ENCODE data around the gene ACVR1. TPM values are rescaled to one million over a fixed set of nuclear protein-coding genes. Genes with fewer than 3 reads are reported as not detected.

Gene ACVR1
- polyA plus RNA-seq, 1 of the 3 experiments (the other 2 are of a cell fraction) = 22.4 TPM

DNA sequence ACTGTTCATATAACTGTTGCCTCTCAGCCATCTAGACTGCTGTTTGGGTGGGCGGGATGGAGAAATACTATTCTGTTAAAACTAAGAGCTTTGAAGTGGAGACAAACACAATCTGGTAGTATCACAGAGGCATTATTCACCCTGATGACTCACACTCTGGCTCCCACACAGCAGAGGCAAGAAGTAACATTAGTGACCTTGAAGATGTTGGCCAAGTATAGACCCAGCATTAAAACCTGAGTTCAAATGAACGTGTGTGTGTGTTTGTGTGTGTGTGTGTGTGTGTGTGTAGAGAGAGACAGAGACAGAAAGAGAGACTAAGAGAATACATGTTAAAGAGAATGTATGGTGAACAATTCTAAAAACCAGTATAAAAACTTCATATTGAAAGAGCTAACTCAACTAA is 22.5 kb upstream of the ACVR1 start (continued):
- TF ChIP-seq TEAD4 (IDR thresholded peaks at IDR 0.05; ENCODE audit: borderline replicate concordance, insufficient read depth) = no peak
- TF ChIP-seq, protein P1, sequence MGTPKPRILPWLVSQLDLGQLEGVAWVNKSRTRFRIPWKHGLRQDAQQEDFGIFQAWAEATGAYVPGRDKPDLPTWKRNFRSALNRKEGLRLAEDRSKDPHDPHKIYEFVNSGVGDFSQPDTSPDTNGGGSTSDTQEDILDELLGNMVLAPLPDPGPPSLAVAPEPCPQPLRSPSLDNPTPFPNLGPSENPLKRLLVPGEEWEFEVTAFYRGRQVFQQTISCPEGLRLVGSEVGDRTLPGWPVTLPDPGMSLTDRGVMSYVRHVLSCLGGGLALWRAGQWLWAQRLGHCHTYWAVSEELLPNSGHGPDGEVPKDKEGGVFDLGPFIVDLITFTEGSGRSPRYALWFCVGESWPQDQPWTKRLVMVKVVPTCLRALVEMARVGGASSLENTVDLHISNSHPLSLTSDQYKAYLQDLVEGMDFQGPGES (IDR thresholded peaks at IDR 0.05; ENCODE audit: low read depth, low read length) = no peak
- TF ChIP-seq, protein P2, sequence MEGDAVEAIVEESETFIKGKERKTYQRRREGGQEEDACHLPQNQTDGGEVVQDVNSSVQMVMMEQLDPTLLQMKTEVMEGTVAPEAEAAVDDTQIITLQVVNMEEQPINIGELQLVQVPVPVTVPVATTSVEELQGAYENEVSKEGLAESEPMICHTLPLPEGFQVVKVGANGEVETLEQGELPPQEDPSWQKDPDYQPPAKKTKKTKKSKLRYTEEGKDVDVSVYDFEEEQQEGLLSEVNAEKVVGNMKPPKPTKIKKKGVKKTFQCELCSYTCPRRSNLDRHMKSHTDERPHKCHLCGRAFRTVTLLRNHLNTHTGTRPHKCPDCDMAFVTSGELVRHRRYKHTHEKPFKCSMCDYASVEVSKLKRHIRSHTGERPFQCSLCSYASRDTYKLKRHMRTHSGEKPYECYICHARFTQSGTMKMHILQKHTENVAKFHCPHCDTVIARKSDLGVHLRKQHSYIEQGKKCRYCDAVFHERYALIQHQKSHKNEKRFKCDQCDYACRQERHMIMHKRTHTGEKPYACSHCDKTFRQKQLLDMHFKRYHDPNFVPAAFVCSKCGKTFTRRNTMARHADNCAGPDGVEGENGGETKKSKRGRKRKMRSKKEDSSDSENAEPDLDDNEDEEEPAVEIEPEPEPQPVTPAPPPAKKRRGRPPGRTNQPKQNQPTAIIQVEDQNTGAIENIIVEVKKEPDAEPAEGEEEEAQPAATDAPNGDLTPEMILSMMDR (IDR thresholded peaks at IDR 0.05) = no peak

DNA sequence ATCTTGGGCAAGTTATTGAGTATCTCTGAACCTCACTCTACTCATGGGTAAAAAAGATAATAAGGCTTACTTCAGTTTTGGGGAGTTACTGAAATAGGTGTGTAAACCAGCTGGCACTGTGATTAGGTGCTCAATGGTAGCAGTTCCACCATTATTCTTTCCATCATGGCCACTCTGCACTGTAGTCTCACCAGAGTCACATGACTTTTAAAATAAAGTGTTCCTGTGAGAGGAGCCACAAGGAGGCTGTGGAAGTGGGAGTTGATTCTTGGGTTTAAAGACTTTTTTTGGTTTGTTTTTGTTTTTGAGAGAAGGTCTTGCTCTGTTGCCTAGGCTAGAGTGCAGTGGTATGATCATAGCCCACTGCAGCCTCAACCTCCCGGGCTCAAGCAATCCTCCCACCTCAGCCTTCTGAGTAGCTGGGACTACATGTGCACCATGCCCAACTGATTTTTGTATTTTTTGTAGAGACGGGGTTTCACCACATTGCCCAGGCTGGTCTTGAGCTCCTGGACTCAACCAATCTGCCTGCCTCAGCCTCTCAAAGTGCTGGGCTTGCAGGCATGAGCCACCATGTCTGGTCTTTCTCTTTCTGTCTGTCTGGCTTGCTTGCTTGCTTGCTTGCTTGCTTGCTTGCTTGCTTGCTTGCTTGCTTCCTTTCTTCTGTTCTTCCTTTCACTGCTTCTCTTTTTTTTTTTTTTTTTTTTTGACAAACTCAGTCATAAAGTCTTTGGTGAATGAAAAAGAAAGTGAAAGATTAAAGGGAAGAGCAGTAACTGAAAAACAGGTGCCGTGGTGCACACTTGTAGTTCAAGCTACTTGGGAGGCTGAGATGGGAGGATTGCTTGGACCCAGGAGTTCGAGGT is 21.2 kb upstream of the ACVR1 start:
- no peaks in the 10 kb centered on the region for H3K79me2 ChIP-seq (ENCODE audit: insufficient read depth)
- no peak for DNase-seq
- TF ChIP-seq, protein P1 (IDR thresholded peaks at IDR 0.05; ENCODE audit: low read depth, low read length) = no peak
- TF ChIP-seq TCF12 (IDR thresholded peaks at IDR 0.05) (no peak), NFIC (IDR thresholded peaks at IDR 0.05; ENCODE audit: borderline replicate concordance) (no peak), SMC3 (IDR thresholded peaks at IDR 0.05; ENCODE audit: low read depth, low read length) (no peak), RAD21 (IDR thresholded peaks at IDR 0.05; ENCODE audit: low read length) (no peak), MXI1 (IDR thresholded peaks at IDR 0.05; ENCODE audit: low read depth, low read length) (no peak), FOSL2 (IDR thresholded peaks at IDR 0.05; ENCODE audit: borderline replicate concordance, low read depth) (no peak), RXRA (IDR thresholded peaks at IDR 0.05; ENCODE audit: borderline replicate concordance, low read depth) (no peak), GABPA (IDR thresholded peaks at IDR 0.05; ENCODE audit: low read depth) (no peak), TAF1 (IDR thresholded peaks at IDR 0.05; ENCODE audit: borderline replicate concordance, low read depth, low read length) (no peak), RCOR1 (IDR thresholded peaks at IDR 0.05; ENCODE audit: low read length) (no peak), FOXJ3 (CRISPR knock-in tag; IDR thresholded peaks at IDR 0.05) (no peak), ELF1 (IDR thresholded peaks at IDR 0.05) (no peak), TEAD4 (IDR thresholded peaks at IDR 0.05; ENCODE audit: borderline replicate concordance, insufficient read depth) (no peak)
- TF ChIP-seq, protein P2 (IDR thresholded peaks at IDR 0.05) = no peak
- TF ChIP-seq, protein P3, sequence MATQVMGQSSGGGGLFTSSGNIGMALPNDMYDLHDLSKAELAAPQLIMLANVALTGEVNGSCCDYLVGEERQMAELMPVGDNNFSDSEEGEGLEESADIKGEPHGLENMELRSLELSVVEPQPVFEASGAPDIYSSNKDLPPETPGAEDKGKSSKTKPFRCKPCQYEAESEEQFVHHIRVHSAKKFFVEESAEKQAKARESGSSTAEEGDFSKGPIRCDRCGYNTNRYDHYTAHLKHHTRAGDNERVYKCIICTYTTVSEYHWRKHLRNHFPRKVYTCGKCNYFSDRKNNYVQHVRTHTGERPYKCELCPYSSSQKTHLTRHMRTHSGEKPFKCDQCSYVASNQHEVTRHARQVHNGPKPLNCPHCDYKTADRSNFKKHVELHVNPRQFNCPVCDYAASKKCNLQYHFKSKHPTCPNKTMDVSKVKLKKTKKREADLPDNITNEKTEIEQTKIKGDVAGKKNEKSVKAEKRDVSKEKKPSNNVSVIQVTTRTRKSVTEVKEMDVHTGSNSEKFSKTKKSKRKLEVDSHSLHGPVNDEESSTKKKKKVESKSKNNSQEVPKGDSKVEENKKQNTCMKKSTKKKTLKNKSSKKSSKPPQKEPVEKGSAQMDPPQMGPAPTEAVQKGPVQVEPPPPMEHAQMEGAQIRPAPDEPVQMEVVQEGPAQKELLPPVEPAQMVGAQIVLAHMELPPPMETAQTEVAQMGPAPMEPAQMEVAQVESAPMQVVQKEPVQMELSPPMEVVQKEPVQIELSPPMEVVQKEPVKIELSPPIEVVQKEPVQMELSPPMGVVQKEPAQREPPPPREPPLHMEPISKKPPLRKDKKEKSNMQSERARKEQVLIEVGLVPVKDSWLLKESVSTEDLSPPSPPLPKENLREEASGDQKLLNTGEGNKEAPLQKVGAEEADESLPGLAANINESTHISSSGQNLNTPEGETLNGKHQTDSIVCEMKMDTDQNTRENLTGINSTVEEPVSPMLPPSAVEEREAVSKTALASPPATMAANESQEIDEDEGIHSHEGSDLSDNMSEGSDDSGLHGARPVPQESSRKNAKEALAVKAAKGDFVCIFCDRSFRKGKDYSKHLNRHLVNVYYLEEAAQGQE (IDR thresholded peaks at IDR 0.05; ENCODE audit: low read depth, low read length) = no peak
- TF ChIP-seq, protein P4, sequence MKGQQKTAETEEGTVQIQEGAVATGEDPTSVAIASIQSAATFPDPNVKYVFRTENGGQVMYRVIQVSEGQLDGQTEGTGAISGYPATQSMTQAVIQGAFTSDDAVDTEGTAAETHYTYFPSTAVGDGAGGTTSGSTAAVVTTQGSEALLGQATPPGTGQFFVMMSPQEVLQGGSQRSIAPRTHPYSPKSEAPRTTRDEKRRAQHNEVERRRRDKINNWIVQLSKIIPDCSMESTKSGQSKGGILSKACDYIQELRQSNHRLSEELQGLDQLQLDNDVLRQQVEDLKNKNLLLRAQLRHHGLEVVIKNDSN (IDR thresholded peaks at IDR 0.05; ENCODE audit: borderline replicate concordance, low read depth) = no peak
- no peak overlapping the region for H2AFZ ChIP-seq (ENCODE audit: low read depth)
- H3F3A ChIP-seq (replicated peaks; ENCODE audit: insufficient read depth) = no peaks in the 10 kb centered on the region
- H3K4me3 ChIP-seq (ENCODE audit: low read depth in 2 of 2, low read length in 1 of 2) = no peak overlapping the region
- no peaks in the 10 kb centered on the region for H3K9me3 ChIP-seq
- 94% methylated on average over 4 of the region's 4 CpGs for WGBS (ENCODE audit: low lambda C conversion rate)
- no peaks in the 10 kb centered on the region for H3K4me1 ChIP-seq (ENCODE audit: control insufficient read depth in 1 of 2, insufficient read depth in 2 of 2, low read depth in 1 of 2, low read length in 1 of 2)
- no peak overlapping the region for H3K4me2 ChIP-seq
- H3K27ac ChIP-seq (ENCODE audit: low read depth in 2 of 2, low read length in 1 of 2) = no peak overlapping the region
- ChIA-PET POLR2A (no interaction called here), CTCF (no interaction called here)
- no peaks in the 10 kb centered on the region for H3K27me3 ChIP-seq (ENCODE audit: insufficient read depth)
- no peaks in the 10 kb centered on the region for H3K36me3 ChIP-seq (replicated peaks in 1 of 2; ENCODE audit: control insufficient read depth in 1 of 2, insufficient read depth in 2 of 2, low read length in 1 of 2)
- H3K9ac ChIP-seq = no peak overlapping the region
- no peaks in the 10 kb centered on the region for H3K9me2 ChIP-seq
- no peaks in the 10 kb centered on the region for H4K20me1 ChIP-seq (ENCODE audit: insufficient read depth)

Data from SK-N-SH (cell line).